ENCODE data around the gene FOCAD. TPM values are rescaled to one million over a fixed set of nuclear protein-coding genes. Genes with fewer than 3 reads are reported as not detected.

The FOCAD gene
- total RNA-seq, 1 donor from 2014 or later = 25.5 TPM

- ATAC-seq (no peak), DNase-seq (no peak)
- no peak overlapping the region for H3K27ac ChIP-seq
- no peaks in the 10 kb centered on the region for H3K27me3 ChIP-seq
- H3K36me3 ChIP-seq = peaks cover 8% of the 10 kb centered on the region
- H3K4me1 ChIP-seq = no peaks in the 10 kb centered on the region
- no peak for TF ChIP-seq CTCF (IDR thresholded peaks at IDR 0.05)
- H3K4me3 ChIP-seq = no peak overlapping the region
- intact Hi-C loops (cut with DNase I) = no loop called here
- no peaks in the 10 kb centered on the region for H3K9me3 ChIP-seq
Measured at GRCh38 chr9:20760246-20760891, 76.3 kb downstream of the FOCAD start.

GRCh38 chr9:20770947-20771346 is 86.9 kb downstream of the FOCAD start:
- Histone ChIP-seq H3K9me3 (no peaks in the 10 kb centered on the region), H3K27ac (no peak overlapping the region), H3K27me3 (no peaks in the 10 kb centered on the region), H3K4me3 (no peak overlapping the region), H3K36me3 (peaks cover 22% of the 10 kb centered on the region), H3K4me1 (no peaks in the 10 kb centered on the region)
- no peak for DNase-seq
- ATAC-seq = peak; percentile 38
- intact Hi-C loops (cut with DNase I) = no loop called here
- no peak for TF ChIP-seq CTCF (IDR thresholded peaks at IDR 0.05)

GRCh38 chr9:20771729-20772128 is 87.7 kb downstream of the FOCAD start:
- Histone ChIP-seq H3K27ac (no peak overlapping the region), H3K9me3 (no peaks in the 10 kb centered on the region), H3K4me1 (no peaks in the 10 kb centered on the region), H3K4me3 (no peak overlapping the region), H3K36me3 (peaks cover 21% of the 10 kb centered on the region), H3K27me3 (no peaks in the 10 kb centered on the region)
- intact Hi-C loops (cut with DNase I) = no loop called here
- ATAC-seq = no peak
- DNase-seq = no peak
- no peak for TF ChIP-seq CTCF (IDR thresholded peaks at IDR 0.05)

- H3K27ac ChIP-seq = no peak overlapping the region
- peaks cover 7% of the 10 kb centered on the region for H3K36me3 ChIP-seq
- H3K9me3 ChIP-seq = no peaks in the 10 kb centered on the region
- H3K4me3 ChIP-seq = no peak overlapping the region
- no peaks in the 10 kb centered on the region for H3K27me3 ChIP-seq
- intact Hi-C loops (cut with DNase I) = no loop called here
- TF ChIP-seq CTCF (IDR thresholded peaks at IDR 0.05) = no peak
- no peak for DNase-seq
- H3K4me1 ChIP-seq = no peaks in the 10 kb centered on the region
- ATAC-seq = no peak
Measured at GRCh38 chr9:20775683-20776082, 91.6 kb downstream of the FOCAD start.

- Histone ChIP-seq H3K9me3 (no peaks in the 10 kb centered on the region), H3K27me3 (no peaks in the 10 kb centered on the region), H3K27ac (no peak overlapping the region), H3K4me1 (no peaks in the 10 kb centered on the region), H3K4me3 (no peak overlapping the region), H3K36me3 (no peaks in the 10 kb centered on the region)
- no peak for TF ChIP-seq CTCF (IDR thresholded peaks at IDR 0.05)
- no peak for ATAC-seq
- intact Hi-C loops (cut with DNase I) = no loop called here
- no peak for DNase-seq
Measured at GRCh38 chr9:20781092-20781491, 97.0 kb downstream of the FOCAD start.

- ATAC-seq (no peak), DNase-seq (no peak)
- no peak overlapping the region for H3K4me3 ChIP-seq
- no peaks in the 10 kb centered on the region for H3K9me3 ChIP-seq
- no peak for TF ChIP-seq CTCF (IDR thresholded peaks at IDR 0.05)
- no peaks in the 10 kb centered on the region for H3K36me3 ChIP-seq
- intact Hi-C loops (cut with DNase I) = no loop called here
- H3K27ac ChIP-seq = no peak overlapping the region
- H3K4me1 ChIP-seq = no peaks in the 10 kb centered on the region
- H3K27me3 ChIP-seq = no peaks in the 10 kb centered on the region
Measured at GRCh38 chr9:20782289-20782688, 98.2 kb downstream of the FOCAD start.

Measured in upper lobe of right lung (tissue), 1 donor.